Hypothalamus (tissue), 51 donors: ENCODE data around the gene USP5.
A peak's percentile ranks its signal among the peaks of the same experiment; 100 is the strongest.

Source experiments
- DNase-seq, 51 donors: peaks; one replicate each; lab custom pipeline; 2025; lab: John Stamatoyannopoulos, UW

USP5 gene

DNA sequence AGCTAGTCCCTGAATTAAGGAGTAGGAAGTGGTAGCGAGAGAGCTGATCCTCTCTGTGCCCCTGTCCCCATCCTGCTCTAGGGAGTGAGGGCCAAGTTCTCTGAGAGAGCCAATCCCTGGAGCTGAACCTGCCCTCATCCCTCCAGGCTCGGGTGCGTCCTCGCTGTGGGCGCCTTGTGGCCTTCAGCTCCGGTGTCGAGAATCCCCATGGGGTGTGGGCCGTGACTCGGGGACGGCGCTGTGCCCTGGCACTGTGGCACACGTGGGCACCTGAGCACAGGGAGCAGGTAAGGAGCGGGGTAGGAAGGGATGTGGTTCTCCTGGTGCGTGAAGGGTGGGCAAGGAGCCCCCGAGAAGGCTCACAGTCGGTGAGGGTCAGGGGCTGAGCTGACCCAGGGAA lies 13.1 kb upstream of the USP5 start:
- no peak for DNase-seq

DNA sequence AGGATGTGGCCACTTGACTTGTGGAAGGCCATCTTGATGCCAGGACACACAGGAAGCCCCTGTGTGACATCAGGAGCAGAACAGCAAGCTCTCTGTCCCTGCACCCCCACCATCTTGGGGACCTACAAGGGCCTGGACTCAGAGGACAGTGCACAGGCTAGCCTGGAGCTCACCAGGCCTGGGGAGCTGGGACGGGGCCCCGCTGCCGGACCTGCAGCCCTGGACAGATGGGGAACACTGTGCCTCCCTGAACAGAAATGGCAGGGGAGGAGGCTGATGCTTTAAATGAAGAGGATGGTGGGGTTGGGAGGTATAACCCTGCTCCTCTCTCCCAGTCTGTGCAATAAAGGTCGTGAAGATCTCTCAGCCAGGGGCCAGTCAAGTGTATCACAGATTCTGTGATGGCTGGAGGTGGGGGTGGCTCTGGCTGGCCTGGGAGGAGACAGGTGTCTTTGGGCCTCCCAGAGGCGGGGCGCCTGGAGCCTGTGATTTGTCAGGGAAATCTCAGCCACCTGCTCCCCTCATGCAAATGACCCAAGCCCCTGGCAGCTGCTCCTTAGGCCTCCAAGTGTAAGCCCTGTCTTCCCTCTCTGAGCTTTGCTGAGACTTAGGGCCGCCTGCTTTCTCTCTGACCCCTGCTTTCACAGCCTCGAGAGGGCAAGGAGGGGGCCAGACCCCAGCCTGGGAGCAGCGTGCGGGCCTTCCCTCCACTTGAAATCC lies 12.3 kb upstream of the USP5 start:
- no peak for DNase-seq

DNA sequence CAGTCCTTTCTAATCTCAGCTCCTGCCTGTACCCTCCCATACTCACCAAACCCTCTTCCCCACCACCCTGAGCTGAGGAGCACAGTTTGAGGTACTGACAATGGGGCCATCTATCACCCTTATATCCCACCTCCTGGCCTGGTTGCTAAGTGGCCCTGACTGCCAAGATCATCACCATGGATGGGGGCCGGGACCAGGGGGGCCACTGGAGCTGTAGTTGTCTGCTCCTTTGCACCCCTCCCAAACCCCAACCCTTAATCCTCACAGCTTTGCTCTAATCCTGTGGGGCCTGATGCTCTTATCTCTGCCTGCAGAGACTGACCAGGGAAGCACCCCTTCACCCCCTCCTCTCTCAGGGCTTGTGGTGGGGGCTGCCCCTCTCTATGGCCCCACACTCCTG lies 11.6 kb upstream of the USP5 start:
- DNase-seq = no peak

DNA sequence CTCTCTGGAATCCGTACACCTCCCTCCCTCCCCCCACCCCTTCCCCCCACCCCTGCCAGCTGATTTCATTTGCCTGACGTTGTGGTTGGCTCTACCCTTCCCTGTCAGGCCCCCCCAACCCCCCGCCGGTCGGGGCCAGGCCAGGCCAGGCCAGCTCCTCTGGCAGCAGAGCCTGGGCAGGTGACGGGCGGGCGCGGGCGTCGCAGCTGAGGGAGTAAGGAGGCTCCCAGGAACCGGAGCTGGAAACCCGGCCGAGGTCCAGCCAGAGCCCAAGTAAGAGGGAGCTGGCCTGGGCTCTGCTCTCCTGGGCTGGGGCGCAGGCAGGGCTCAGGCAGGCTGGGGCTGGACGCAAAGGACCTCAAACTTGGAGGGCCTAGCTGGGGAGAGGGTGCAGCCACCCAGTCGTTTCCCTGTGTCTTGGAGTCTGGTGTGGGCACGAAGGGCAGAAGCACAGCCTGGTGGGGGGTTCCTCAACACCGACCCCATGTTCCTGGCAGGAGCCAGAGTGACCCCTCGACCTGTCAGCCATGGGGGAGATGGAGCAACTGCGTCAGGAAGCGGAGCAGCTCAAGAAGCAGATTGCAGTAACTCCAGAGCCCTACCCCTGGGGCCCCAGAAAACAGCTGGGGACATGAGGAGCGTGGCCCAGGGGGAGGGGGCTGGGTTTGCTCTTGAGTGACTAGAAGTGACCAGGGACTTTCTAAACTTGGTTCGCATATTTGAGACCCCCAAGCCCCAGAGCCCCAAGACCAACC lies 11.0 kb upstream of the USP5 start, which contains the start of gene GNB3:
TSS of gene GNB3 (plus strand) at position 165 of the 755 bp plus-strand sequence. CDS start at position 528, 363 bp downstream.
- no peak for DNase-seq

DNA sequence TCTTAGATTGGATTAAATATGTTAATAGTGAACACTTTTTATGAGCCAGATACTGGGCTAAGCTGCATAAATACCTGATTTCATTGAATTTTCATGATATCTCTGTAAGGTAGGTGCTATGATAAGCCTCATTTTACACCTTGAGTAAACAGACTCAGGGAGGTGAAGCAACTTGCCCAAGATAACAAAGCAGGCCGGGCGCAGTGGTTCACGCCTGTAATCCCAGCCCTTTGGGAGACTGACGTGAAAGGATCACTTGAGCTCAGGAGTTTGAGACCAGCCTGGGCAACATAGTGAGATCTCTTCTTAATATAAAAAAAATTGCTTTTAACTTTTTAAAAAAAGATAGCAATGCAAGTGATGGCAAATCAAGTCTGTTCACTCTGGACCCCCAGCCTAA lies 9.9 kb upstream of the USP5 start:
- no peak for DNase-seq

DNA sequence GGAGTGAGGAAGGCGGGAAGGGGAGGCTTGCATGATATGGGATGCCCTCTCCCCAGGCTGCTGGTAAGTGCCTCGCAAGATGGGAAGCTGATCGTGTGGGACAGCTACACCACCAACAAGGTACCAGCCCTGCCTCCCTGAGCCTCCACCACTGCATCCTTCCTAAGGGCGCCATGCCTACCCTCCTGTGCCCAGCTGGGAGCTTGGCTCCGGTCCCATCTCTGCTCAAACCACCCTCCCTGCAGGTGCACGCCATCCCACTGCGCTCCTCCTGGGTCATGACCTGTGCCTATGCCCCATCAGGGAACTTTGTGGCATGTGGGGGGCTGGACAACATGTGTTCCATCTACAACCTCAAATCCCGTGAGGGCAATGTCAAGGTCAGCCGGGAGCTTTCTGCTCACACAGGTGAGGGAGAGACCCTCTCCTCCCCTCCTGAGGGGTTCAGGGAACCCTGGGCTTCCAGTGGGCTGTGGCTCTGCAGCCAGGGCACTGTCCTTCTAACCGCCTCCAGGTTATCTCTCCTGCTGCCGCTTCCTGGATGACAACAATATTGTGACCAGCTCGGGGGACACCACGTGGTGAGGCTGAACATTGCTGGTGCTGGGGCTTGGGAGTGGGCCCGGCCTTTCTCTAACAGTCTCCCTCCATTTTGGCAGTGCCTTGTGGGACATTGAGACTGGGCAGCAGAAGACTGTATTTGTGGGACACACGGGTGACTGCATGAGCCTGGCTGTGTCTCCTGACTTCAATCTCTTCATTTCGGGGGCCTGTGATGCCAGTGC lies 8.6 kb upstream of the USP5 start:
- DNase-seq = no peak

DNA sequence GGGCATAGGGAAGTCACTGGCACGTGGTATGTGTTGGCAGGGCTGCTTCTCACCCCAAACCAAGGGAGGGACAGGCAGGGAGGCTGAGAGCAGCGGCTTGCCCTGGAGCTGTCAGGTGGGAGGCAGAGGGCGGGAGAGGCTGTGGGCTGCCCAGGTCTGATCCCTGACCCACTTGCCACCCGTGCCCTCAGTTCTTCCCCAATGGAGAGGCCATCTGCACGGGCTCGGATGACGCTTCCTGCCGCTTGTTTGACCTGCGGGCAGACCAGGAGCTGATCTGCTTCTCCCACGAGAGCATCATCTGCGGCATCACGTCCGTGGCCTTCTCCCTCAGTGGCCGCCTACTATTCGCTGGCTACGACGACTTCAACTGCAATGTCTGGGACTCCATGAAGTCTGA lies 6.6 kb upstream of the USP5 start:
- no peak for DNase-seq

DNA sequence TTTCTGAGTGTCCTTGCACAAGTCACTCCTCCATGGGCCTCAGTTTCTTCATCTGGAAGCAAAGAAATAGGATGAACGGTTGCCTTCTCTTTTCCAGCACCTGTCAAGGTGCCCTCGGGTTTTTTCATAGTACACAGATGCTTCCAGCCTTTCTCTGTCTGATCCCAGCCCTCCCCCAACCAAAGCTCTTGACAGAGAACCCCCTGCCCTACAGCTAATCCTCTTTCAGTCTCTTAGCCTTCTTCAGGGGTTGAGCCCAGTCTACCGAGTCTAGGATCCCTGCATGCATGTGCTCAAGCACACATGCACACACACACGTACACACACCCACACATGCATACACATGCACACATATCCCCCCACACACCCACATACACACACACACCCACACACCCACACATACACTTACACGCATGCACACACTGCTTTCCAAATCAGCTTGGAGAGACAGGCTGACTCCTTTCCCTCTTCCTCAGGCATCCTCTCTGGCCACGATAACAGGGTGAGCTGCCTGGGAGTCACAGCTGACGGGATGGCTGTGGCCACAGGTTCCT lies 5.6 kb upstream of the USP5 start:
- no peak for DNase-seq

DNA sequence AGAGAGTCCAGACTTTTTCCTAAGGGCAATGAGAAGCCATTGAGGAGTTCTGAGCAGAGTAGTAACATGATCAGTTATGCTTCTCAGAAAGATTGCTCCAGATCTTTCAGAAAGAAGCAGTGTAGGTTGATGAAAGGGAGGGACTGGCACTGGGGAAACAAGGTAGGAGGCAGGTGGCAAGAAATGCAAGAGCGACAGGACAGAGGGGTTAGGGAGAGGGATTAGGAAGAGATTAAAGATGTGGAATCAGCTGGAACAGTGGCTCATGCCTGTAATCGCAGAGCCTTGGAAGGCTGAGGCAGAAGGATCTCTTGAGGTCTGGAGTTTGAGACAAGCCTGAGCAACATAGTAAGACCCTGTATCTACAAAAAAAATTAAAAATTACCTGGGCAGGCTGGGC lies 4.3 kb upstream of the USP5 start:
- DNase-seq = no peak

DNA sequence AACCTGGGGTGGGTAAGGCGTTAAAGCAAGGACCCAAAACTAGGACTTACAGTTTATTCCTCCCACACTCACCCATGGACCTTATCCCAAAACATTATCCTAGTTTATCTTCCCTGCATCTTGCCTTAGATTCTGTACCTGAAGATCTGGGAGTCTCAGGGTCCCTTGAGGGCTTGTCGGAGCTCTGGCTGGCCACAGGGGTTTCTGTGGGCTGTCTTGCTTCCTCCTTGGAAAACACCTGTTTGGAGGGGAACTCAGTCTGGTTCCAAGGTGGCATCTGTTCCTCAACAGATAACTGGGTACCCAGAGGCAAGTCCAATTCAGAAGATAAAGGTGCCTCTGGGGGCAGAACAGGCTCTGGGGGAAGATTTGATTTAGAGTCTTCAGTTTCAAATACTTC lies 2.5 kb upstream of the USP5 start:
- no peak for DNase-seq

DNA sequence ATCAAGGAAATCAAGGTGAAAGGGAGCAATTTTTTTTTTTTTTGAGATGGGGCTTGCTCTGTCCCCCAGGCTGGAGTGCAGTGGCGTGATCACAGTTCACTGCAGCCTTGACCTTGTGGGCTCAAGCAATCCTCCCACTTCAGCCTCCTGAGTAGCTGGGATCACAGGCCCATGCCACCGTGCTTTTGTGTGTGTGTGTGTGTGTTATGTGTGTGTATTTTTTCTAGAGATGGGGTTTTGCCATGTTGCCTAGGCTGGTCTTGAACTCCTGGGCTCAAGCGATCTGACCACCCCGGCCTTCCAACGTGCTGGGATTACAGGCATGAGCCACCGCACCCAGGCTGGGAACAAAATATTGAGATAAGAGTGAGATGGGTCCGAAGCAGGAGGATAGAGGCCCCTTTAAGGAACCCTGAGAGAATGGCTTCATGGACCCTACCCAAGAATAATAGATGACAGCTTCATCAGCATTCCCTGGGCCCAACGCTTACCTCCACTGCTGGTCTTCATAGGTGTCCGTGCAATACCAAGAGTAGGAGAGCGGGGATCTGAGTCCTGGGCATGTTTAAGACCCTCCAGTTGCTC lies 1.9 kb upstream of the USP5 start:
- no peak for DNase-seq

DNA sequence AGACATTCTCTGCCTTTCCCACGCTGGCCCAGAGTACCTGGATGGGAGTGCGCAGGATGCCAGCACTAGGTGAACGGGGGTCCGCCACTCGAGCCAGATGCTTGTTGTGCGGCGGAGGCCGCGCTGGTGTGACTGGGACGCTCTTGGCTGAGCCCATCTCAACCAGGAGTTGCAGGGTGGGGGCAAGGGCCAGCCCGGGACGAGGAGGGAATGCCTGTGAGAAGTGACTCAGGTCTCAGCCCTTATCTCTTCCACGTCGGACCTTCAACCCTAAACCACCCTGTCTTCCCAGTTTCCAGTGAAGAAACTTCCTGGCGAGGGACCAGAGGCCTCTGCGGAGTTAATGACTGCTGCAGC lies 1.2 kb upstream of the USP5 start:
- DNase-seq = peak in 1 of 51 donors; percentile 52

DNA sequence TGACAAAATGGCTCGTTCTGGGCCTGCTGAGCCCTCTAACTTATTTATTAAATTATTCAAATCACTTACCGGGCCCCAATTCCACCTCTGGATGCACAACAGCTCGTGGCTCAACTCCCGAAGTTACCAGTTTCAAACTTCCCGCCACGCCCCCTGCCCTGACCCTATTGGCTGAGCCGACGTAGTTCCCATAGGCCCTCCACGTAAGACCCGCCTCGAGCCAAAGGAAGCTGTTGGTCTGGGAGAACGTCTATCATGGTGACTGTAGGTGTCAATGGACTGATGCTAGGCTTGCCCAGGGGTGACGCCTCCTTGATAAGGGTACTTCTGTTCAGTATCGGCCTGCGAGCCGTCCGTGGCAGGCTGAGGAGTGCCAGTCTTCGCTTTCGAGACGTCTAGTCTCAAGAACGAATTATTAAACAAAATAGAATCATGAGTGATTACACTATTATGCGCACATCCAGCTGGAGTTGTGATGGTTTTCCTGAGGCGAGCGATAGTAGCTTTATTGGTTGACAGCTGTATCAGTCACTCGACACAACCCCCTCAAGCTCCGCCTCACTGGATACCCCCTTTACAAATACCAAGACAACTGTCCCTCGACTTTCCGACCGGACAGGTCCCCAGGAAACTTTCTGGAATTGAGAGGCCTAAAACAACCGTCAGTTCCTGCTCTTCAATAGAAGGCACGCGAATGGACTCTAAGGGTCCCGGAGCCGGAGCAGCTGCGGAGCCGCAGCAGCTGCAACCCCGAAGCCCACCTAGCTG lies 613 bp upstream of the USP5 start, which contains the start of gene CDCA3:
TSS of gene CDCA3 (minus strand) at position 134 of the 768 bp plus-strand sequence. CDS start 334 bp downstream, outside the sequence.
- DNase-seq = peak; percentile 41 to 97 (median 87)

DNA sequence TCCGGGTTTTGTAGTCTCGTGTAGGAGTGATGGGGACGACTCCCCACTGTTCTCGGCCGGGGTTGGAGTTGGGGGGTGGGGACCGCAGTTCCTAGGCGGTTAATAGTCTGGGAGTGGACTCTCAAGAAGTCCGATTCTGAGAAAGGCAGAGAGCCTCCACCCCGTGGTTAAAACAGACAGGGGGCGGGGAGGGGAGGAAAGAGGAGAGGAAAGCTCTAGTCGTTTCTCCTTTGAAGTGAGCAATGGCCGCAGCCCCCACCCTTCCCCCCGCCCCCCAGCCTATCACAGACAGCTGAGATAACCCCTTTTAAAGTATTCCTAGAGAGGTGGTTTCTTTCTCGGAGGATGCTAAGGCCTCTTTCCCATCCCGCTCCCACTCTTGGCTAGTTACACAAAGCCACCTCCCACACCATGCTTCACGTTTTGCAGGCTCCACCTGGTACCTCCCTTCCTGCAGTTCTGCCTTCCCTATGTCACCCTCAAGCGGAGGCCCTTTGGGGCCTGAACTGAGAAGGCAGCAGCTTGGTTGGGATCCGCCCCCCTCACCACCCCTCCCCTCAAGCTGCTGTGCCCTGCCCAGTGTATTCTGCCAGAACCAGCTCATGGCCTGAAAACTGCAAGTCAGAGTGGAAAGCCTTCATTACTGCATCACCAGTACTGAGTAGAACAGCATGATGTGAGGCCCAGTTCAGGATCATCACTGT lies 853 bp downstream of the USP5 start:
- DNase-seq = peak in 33 of 51 donors; percentile 19 to 65 (median 43)

DNA sequence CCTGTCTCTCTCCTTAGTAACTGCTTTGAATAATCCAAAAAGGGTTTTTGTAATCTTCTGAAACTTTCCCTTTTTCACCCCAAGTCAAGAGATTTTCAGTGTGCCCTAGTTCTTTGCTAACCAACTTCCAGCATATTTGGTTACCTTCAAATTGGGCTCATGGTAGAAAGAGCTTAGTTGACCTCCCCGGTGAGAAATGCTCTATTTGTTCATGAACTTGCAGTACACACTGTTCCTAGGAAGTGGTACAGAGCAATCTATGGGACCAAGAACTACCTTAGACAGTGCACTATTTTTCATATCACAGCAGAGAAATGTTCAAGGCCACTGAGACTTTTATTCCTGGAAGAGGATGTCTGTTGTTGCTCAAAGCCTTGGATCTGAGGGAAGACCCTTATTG lies 1.7 kb downstream of the USP5 start:
- no peak for DNase-seq

DNA sequence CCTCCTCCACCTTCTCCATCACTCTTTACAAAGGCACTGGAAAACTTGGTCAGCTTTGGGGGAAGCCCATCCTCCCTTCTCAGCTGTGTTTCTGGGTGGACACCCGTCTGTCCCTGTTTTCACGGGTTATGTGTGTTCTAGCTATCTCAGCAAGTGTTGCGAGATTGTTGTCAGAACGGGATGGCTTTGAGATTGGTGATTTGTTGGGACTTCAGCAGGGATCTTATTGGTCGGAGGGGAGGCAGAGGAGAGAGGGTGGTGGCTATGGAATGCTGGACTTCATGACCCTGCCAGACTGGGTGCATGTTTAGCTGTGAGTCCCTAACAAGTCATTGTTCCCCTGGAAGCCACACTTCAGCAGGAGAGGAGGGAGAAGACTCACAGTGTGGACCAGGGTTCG lies 2.1 kb downstream of the USP5 start:
- DNase-seq = no peak

DNA sequence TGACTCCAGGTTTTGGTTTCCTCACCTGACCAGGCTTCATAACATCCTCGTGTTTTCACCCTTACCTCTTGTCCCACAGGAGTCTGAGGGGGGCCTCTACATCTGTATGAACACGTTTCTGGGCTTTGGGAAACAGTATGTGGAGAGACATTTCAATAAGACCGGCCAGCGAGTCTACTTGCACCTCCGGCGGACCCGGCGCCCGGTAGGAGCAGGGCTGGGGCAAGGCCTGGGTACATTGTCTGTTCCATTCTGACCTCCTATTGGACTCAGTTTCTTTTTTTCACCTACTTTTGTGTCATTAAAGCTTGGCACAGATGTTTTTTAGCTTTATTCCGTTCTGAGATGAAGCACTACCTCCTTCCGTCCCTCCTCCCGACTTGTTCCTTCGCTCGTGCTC lies 3.4 kb downstream of the USP5 start:
- no peak for DNase-seq

DNA sequence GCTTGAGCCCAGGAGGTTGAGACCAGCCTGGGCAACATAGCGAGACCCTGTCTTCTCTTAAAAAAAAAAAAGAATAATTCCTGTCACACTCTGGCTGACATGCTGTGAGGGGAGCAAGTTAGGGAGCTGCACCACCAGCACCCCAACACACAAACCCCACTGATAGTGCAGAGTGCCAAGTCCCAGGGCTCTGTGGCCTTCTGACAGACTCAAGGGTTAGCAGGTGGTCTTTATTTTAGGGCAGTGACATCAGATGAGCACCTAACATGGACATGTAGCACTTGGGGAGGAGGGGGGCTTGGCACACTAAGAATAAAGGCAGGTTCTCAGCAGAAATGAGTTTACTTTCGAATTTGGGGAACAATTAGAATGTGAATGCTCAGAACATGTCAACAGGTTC lies 6.8 kb downstream of the USP5 start:
- no peak for DNase-seq

DNA sequence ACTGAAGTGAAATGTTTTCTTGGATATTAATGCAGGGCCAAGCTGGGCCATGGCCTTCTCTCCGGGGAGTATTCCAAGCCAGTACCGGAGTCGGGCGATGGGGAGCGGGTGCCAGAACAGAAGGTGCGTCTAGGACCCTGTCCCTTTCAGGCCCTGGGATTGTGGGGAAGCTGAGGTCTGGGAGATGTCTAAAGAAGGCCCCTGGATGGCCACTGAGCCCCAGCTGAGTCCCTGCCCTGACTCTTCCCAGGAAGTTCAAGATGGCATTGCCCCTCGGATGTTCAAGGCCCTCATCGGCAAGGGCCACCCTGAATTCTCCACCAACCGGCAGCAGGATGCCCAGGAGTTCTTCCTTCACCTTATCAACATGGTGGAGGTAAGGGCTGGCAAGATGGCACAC lies 8.2 kb downstream of the USP5 start:
- no peak for DNase-seq
